C4-2B (cell line): ENCODE data around the gene TAPT1.

Experiments used
- CTCF ChIP-seq: fragments of 450-650 bp; conservative IDR thresholded peaks from 2 replicates; pipeline ENCODE4 v1.5.1; 2017; ENCODE audit warnings: mild to moderate bottlenecking
- ZFX ChIP-seq: fragments of 450-650 bp; IDR thresholded peaks from 2 replicates; pipeline ENCODE4 v1.6.1; 2017

DNA sequence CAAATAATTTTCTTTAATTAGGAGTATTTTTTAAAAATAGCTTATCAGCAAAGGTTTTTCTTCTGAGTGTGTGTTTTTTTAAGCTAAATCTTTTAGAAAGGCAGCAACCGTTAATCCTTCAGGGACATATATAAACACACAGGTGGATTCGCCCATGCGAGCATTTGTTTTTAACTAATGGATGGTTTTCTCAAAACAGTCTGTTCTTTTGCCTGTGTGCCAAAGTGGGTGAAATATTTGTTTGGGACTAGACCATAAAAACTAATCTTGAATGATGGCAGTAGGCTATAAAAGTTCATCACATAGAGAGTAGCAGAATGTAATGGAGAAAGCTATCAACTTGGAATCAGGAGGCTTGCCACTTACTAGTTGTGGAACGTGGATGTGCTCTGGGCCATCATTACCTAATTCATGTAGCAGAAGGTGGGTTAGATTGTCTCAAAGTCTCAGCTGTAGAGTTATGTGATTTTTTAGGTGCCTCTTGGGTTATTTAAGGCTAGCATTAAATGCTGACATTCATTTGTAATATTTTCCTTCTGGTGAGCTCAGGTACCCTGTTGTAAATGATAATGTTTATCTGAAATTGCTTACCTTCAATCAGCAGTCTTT lies 7.4 kb upstream of the TAPT1 start:
- no peak for TF ChIP-seq CTCF
- TF ChIP-seq ZFX, result no peak
